H9 (cell line): ENCODE measurements around the gene COMMD1. TPM values are rescaled to one million over a fixed set of nuclear protein-coding genes. Genes with fewer than 3 reads are reported as not detected.

Experiments used
- DNase-seq: peaks from one replicate; pipeline ENCODE4 v3.0.0-alpha.2; 2017
- H2AFZ ChIP-seq: one replicate; pipeline ENCODE4 v1.6.1; 2013; ENCODE audit warnings: mild to moderate bottlenecking, low read length, control low read depth, moderate library complexity
- H2AK5ac ChIP-seq: 2 replicates; pipeline ENCODE4 v1.6.1; 2013; ENCODE audit warnings: low read length, control low read depth, mixed read lengths; ENCODE audit not compliant: insufficient read length
- H2BK120ac ChIP-seq: one replicate; pipeline ENCODE4 v1.6.1; 2013; ENCODE audit warnings: low read depth, mild to moderate bottlenecking, low read length, control low read depth, inconsistent platforms; ENCODE audit not compliant: poor library complexity, severe bottlenecking
- H2BK12ac ChIP-seq: 2 replicates; pipeline ENCODE4 v1.6.1; 2013; ENCODE audit warnings: low read length, control low read depth, mixed read lengths, low read depth; ENCODE audit not compliant: insufficient read length
- H2BK15ac ChIP-seq: 2 replicates; pipeline ENCODE4 v1.6.1; 2013; ENCODE audit warnings: low read depth, low read length, control low read depth
- H2BK20ac ChIP-seq: one replicate; pipeline ENCODE4 v1.6.1; 2013; ENCODE audit warnings: low read depth, mild to moderate bottlenecking, low read length, control low read depth, inconsistent platforms; ENCODE audit not compliant: poor library complexity, severe bottlenecking
- H2BK5ac ChIP-seq: 2 replicates; pipeline ENCODE4 v1.6.1; 2013; ENCODE audit warnings: low read length, control low read depth, mixed read lengths; ENCODE audit not compliant: insufficient read length
- H3K14ac ChIP-seq: 2 replicates; pipeline ENCODE4 v1.6.1; 2013; ENCODE audit warnings: low read length, control low read depth; ENCODE audit not compliant: insufficient read depth
- H3K18ac ChIP-seq: 2 replicates; pipeline ENCODE4 v1.6.1; 2013; ENCODE audit warnings: low read depth, mild to moderate bottlenecking, mixed read lengths, low read length, control low read depth; ENCODE audit not compliant: insufficient read length
- H3K23ac ChIP-seq: 2 replicates; pipeline ENCODE4 v1.6.1; 2013; ENCODE audit warnings: low read length, control low read depth, mixed read lengths, low read depth; ENCODE audit not compliant: insufficient read length
- H3K23me2 ChIP-seq: 2 replicates; pipeline ENCODE4 v1.6.1; 2013; ENCODE audit warnings: low read depth, mild to moderate bottlenecking, mixed read lengths, low read length, control low read depth; ENCODE audit not compliant: insufficient read length, poor library complexity, severe bottlenecking
- H3K27ac ChIP-seq: 2 replicates; pipeline ENCODE4 v1.5.1; 2013; ENCODE audit warnings: low read length, control low read depth, mixed read lengths, low read depth; ENCODE audit not compliant: insufficient read length
- H3K27me3 ChIP-seq: 2 replicates; pipeline ENCODE4 v1.6.1; 2013; ENCODE audit warnings: low read length, control low read depth, inconsistent platforms; ENCODE audit not compliant: insufficient read depth
- H3K4ac ChIP-seq: 2 replicates; pipeline ENCODE4 v1.6.1; 2013; ENCODE audit warnings: low read depth, mild to moderate bottlenecking, control low read depth, inconsistent platforms, low read length, moderate library complexity
- H3K4me1 ChIP-seq: 2 replicates; pipeline ENCODE4 v1.6.1; 2013; ENCODE audit warnings: low read length, control low read depth, inconsistent platforms; ENCODE audit not compliant: insufficient read depth
- H3K4me2 ChIP-seq: 2 replicates; pipeline ENCODE4 v1.6.1; 2013; ENCODE audit warnings: low read length, control low read depth, mixed read lengths; ENCODE audit not compliant: insufficient read length, insufficient read depth
- H3K56ac ChIP-seq: 2 replicates; pipeline ENCODE4 v1.6.1; 2013; ENCODE audit warnings: low read depth, mild to moderate bottlenecking, mixed read lengths, low read length, control low read depth; ENCODE audit not compliant: insufficient read length
- H3K79me1 ChIP-seq: 2 replicates; pipeline ENCODE4 v1.6.1; 2013; ENCODE audit warnings: low read depth, mild to moderate bottlenecking, moderate library complexity, low read length, control low read depth, inconsistent platforms; ENCODE audit not compliant: insufficient read depth, poor library complexity, severe bottlenecking
- H3K79me2 ChIP-seq: 2 replicates; pipeline ENCODE4 v1.6.1; 2013; ENCODE audit warnings: low read length, control low read depth, inconsistent platforms; ENCODE audit not compliant: insufficient read depth
- H3K9ac ChIP-seq: 2 replicates; pipeline ENCODE4 v1.6.1; 2013; ENCODE audit warnings: low read length, control low read depth, mixed read lengths; ENCODE audit not compliant: insufficient read length; ENCODE audit errors: extremely low read depth
- H3K9me3 ChIP-seq: one replicate; pipeline ENCODE4 v1.6.1; 2013; ENCODE audit warnings: low read depth, low read length, inconsistent platforms; ENCODE audit not compliant: control insufficient read depth
- H3T11ph ChIP-seq: one replicate; pipeline ENCODE4 v1.6.1; 2013; ENCODE audit warnings: mild to moderate bottlenecking, low read length, control low read depth, inconsistent platforms
- H4K20me1 ChIP-seq: one replicate; pipeline ENCODE4 v1.6.1; 2013; ENCODE audit not compliant: control insufficient read depth, insufficient read length, insufficient read depth
- H4K5ac ChIP-seq: 2 replicates; pipeline ENCODE4 v1.6.1; 2013; ENCODE audit warnings: low read depth, mild to moderate bottlenecking, mixed read lengths, low read length, control low read depth; ENCODE audit not compliant: insufficient read length
- H4K8ac ChIP-seq: replicated peaks from 2 replicates; pipeline ENCODE4 v1.6.1; 2013; ENCODE audit warnings: low read length, control low read depth, mixed read lengths, low read depth; ENCODE audit not compliant: insufficient read length
- H4K91ac ChIP-seq: 2 replicates; pipeline ENCODE4 v1.6.1; 2013; ENCODE audit warnings: low read depth, mild to moderate bottlenecking, moderate library complexity, mixed read lengths, low read length, control low read depth; ENCODE audit not compliant: insufficient read length
- H3K27ac Mint-ChIP-seq, 3 experiments: 2 replicates in 2 of 3; 3 replicates in 1 of 3; pipeline ENCODE4 v1.8.0; 2020 to 2021; ENCODE audit warnings: mixed read lengths in 3 of 3, mild to moderate bottlenecking in 1 of 3, moderate library complexity in 1 of 3
- H3K27me3 Mint-ChIP-seq: 2 replicates; pipeline ENCODE4 v1.8.0; 2021; ENCODE audit warnings: low read depth, mild to moderate bottlenecking, moderate library complexity, mixed read lengths
- H3K36me3 Mint-ChIP-seq, 3 experiments: 2 replicates in 2 of 3; 3 replicates in 1 of 3; pipeline ENCODE4 v1.8.0; 2020 to 2021; ENCODE audit warnings: low read depth in 3 of 3, mixed read lengths in 3 of 3; ENCODE audit not compliant: insufficient read depth in 1 of 3
- H3K4me1 Mint-ChIP-seq, 2 experiments: 2 replicates each; pipeline ENCODE4 v1.8.0; 2020; ENCODE audit warnings: mixed read lengths in 2 of 2
- H3K4me3 Mint-ChIP-seq, 2 experiments: 2 replicates in 1 of 2; 3 replicates in 1 of 2; pipeline ENCODE4 v1.8.0; 2020 to 2021; ENCODE audit warnings: mild to moderate bottlenecking in 2 of 2, mixed read lengths in 2 of 2, moderate library complexity in 1 of 2
- H3K9me3 Mint-ChIP-seq, 2 experiments: 2 replicates in 1 of 2; 3 replicates in 1 of 2; pipeline ENCODE4 v1.8.0; 2020; ENCODE audit warnings: mild to moderate bottlenecking in 2 of 2, mixed read lengths in 2 of 2, moderate library complexity in 1 of 2
- WGBS: extraction: QIAGEN DNeasy Blood & Tissue Kit; methylation state at CpG from one replicate; pipeline ENCODE4 v1.1.7; 2013; ENCODE audit warnings: missing lambda C conversion rate, low lambda C conversion rate, mixed read lengths; ENCODE audit not compliant: insufficient read length; ENCODE audit errors: extremely low coverage; 5-methylcytosine and 5-hydroxymethylcytosine counted together
- total RNA-seq: library from RNA; stranded (reverse); gene quantifications from 2 replicates; pipeline ENCODE4 v1.2.1, GENCODE V29; 2021
- TF ChIP-seq, protein P1 (sequence below): fragments of 200-600 bp; sonication (generic); conservative IDR thresholded peaks from 3 replicates; pipeline ENCODE4 v1.8.0; 2021; ENCODE audit warnings: antibody characterized with exemption, mild to moderate bottlenecking

COMMD1 gene
- total RNA-seq, 1 experiment from 2014 or later = 31.5 TPM

DNA sequence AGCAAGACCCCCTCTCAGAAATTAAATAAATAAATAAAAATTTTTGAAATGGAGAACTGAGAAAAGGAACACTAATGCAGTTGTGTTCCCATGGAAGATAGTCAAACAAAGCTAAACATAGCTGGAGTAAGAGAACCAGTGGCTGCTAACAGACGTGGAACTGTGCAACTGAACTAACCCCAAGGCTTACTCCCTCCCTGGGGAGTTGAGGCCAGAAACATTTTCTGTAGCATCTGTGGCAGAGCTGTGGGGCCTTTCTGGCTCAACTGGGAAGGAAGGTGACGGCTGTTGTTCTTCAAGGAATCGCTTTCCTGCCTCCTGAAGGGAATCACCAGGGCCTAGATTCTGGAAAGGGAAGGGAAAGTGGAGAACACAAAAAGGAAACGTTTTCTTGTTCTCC, 236.6 kb downstream of the COMMD1 start:
- no peak overlapping the region for H2BK20ac ChIP-seq

More for the DNA sequence above, 236.6 kb downstream of the COMMD1 start:
- Histone ChIP-seq H3T11ph (no peak overlapping the region), H2BK120ac (no peak overlapping the region), H3K56ac (no peak overlapping the region), H3K27me3 (no peaks in the 10 kb centered on the region), H2AK5ac (no peak overlapping the region), H3K18ac (no peak overlapping the region), H2BK15ac (no peak overlapping the region), H4K91ac (no peak overlapping the region), H3K79me2 (no peaks in the 10 kb centered on the region), H3K9me3 (no peaks in the 10 kb centered on the region), H2BK5ac (no peak overlapping the region), H4K5ac (no peak overlapping the region), H3K14ac (no peak overlapping the region), H3K4ac (no peak overlapping the region), H4K8ac (no peak overlapping the region), H3K4me1 (peaks cover 2% of the 10 kb centered on the region; the same call in 1 of the 2 replicates), H3K9ac (no peak overlapping the region), H3K79me1 (no peaks in the 10 kb centered on the region), H3K4me2 (no peak overlapping the region), H3K23ac (no peak overlapping the region), H4K20me1 (no peaks in the 10 kb centered on the region), H2BK12ac (no peak overlapping the region), H2AFZ (no peak overlapping the region), H3K23me2 (no peaks in the 10 kb centered on the region), H3K27ac (no peak overlapping the region)
- TF ChIP-seq, protein P1, sequence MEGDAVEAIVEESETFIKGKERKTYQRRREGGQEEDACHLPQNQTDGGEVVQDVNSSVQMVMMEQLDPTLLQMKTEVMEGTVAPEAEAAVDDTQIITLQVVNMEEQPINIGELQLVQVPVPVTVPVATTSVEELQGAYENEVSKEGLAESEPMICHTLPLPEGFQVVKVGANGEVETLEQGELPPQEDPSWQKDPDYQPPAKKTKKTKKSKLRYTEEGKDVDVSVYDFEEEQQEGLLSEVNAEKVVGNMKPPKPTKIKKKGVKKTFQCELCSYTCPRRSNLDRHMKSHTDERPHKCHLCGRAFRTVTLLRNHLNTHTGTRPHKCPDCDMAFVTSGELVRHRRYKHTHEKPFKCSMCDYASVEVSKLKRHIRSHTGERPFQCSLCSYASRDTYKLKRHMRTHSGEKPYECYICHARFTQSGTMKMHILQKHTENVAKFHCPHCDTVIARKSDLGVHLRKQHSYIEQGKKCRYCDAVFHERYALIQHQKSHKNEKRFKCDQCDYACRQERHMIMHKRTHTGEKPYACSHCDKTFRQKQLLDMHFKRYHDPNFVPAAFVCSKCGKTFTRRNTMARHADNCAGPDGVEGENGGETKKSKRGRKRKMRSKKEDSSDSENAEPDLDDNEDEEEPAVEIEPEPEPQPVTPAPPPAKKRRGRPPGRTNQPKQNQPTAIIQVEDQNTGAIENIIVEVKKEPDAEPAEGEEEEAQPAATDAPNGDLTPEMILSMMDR = no peak
- Mint-ChIP-seq H3K9me3 (no peaks in the 10 kb centered on the region), H3K27me3 (no peaks in the 10 kb centered on the region), H3K27ac (no peak overlapping the region), H3K36me3 (0 out of 7 replicates have a peak, but pooled peaks cover 0 to 2% (median 0%) of the 10 kb centered on the region in 3 experiments), H3K4me3 (no peak overlapping the region), H3K4me1 (peaks cover 9 to 12% of the 10 kb centered on the region in 2 experiments)
- DNase-seq = no peak
- WGBS = no CpG with 5 or more reads among the region's 4 CpGs
